Progenitor cell of endocrine pancreas (in vitro differentiated cells): ENCODE results near the gene NACA2. TPM values are rescaled to one million over a fixed set of nuclear protein-coding genes. Genes with fewer than 3 reads are reported as not detected.
"Not testable (repeated sequence)": the region's sequence is repeated elsewhere in the genome, so short reads cannot be mapped to it uniquely, and the experiment has no call there.

Experiments used
- DNase-seq: peaks from one replicate; pipeline ENCODE4 v3.0.0; 2021; ENCODE audit warnings: low spot score; ENCODE audit not compliant: unreplicated experiment
- H3K27ac Mint-ChIP-seq: 2 replicates; pipeline ENCODE4 v1.8.0; 2021; ENCODE audit warnings: mild to moderate bottlenecking, moderate library complexity, mixed read lengths
- H3K27me3 Mint-ChIP-seq: 2 replicates; pipeline ENCODE4 v1.8.0; 2021; ENCODE audit warnings: mixed read lengths
- H3K36me3 Mint-ChIP-seq: 2 replicates; pipeline ENCODE4 v1.8.0; 2022; ENCODE audit warnings: mixed read lengths; ENCODE audit not compliant: insufficient read depth
- H3K4me1 Mint-ChIP-seq: 2 replicates; pipeline ENCODE4 v1.8.0; 2021; ENCODE audit warnings: low read depth, mixed read lengths
- H3K4me3 Mint-ChIP-seq: 2 replicates; pipeline ENCODE4 v1.8.0; 2021; ENCODE audit warnings: low read depth, mild to moderate bottlenecking, moderate library complexity, mixed read lengths
- H3K9me3 Mint-ChIP-seq: 2 replicates; pipeline ENCODE4 v1.8.0; 2021; ENCODE audit warnings: low read depth, mixed read lengths
- CTCF ChIP-seq: fragments of 200-600 bp; sonication (generic); IDR thresholded peaks from one replicate; pipeline ENCODE4 v1.5.0; 2021; ENCODE audit warnings: antibody characterized with exemption, mild to moderate bottlenecking; ENCODE audit not compliant: unreplicated experiment
- total RNA-seq: library from RNA; stranded (reverse); gene quantifications from 2 replicates; pipeline ENCODE4 v1.2.1, GENCODE V29; 2021

NACA2 gene
- total RNA-seq, 1 donor from 2014 or later, result not detected

GRCh38 chr17:61568219-61569072 lies 22.6 kb downstream of the NACA2 start:
- peaks cover 21% of the 10 kb centered on the region for H3K27me3 Mint-ChIP-seq
- H3K36me3 Mint-ChIP-seq, result no peaks in the 10 kb centered on the region
- DNase-seq, result no peak
- no peak for TF ChIP-seq CTCF
- H3K9me3 Mint-ChIP-seq, result no peaks in the 10 kb centered on the region
- H3K27ac Mint-ChIP-seq, result no peak overlapping the region
- H3K4me1 Mint-ChIP-seq, result no peaks in the 10 kb centered on the region
- no peak overlapping the region for H3K4me3 Mint-ChIP-seq

GRCh38 chr17:61567045-61567802 lies 23.8 kb downstream of the NACA2 start:
- H3K4me1 Mint-ChIP-seq, result no peaks in the 10 kb centered on the region
- H3K27ac Mint-ChIP-seq, result no peak overlapping the region
- peaks cover 13% of the 10 kb centered on the region for H3K27me3 Mint-ChIP-seq
- DNase-seq, result no peak
- TF ChIP-seq CTCF, result no peak
- H3K9me3 Mint-ChIP-seq, result no peaks in the 10 kb centered on the region
- no peaks in the 10 kb centered on the region for H3K36me3 Mint-ChIP-seq
- no peak overlapping the region for H3K4me3 Mint-ChIP-seq

- not testable (repeated sequence) for H3K27me3 Mint-ChIP-seq, H3K36me3 Mint-ChIP-seq, H3K4me3 Mint-ChIP-seq, DNase-seq, H3K9me3 Mint-ChIP-seq, H3K4me1 Mint-ChIP-seq, H3K27ac Mint-ChIP-seq
Measured at GRCh38 chr17:61566448-61566847, 24.6 kb downstream of the NACA2 start.

- H3K36me3 Mint-ChIP-seq, H3K4me1 Mint-ChIP-seq, H3K27me3 Mint-ChIP-seq, H3K9me3 Mint-ChIP-seq, H3K27ac Mint-ChIP-seq, H3K4me3 Mint-ChIP-seq, DNase-seq: not testable (repeated sequence)
Measured at GRCh38 chr17:61565850-61566249, 25.2 kb downstream of the NACA2 start.

- Mint-ChIP-seq H3K27ac (no peak overlapping the region), H3K36me3 (no peaks in the 10 kb centered on the region), H3K4me1 (no peaks in the 10 kb centered on the region), H3K9me3 (no peaks in the 10 kb centered on the region), H3K27me3 (peaks cover 10% of the 10 kb centered on the region), H3K4me3 (no peak overlapping the region)
- TF ChIP-seq CTCF, result no peak
- DNase-seq, result no peak
Measured at GRCh38 chr17:61565213-61565612, 25.8 kb downstream of the NACA2 start.

- Mint-ChIP-seq H3K4me1 (no peaks in the 10 kb centered on the region), H3K9me3 (no peaks in the 10 kb centered on the region), H3K27me3 (peaks cover 15% of the 10 kb centered on the region), H3K36me3 (no peaks in the 10 kb centered on the region), H3K4me3 (no peak overlapping the region), H3K27ac (no peak overlapping the region)
- DNase-seq, result no peak
- no peak for TF ChIP-seq CTCF
Measured at GRCh38 chr17:61562287-61562686, 28.7 kb downstream of the NACA2 start.
